Endothelial cell of umbilical vein (primary cell): Measurements from ENCODE around the gene DEFB123. TPM values are rescaled to one million over a fixed set of nuclear protein-coding genes. Genes with fewer than 3 reads are reported as not detected.

Experiments used
- BruUV-seq: library from RNA; stranded (reverse); fragments of 400-500 nt; replicated peaks from 2 replicates; lab custom pipeline; 2021; lab: Mats Ljungman, UMichigan
- CTCF ChIA-PET: fragments of 300-600, 350-600 bp; sonication (Branson Sonifier 250); formaldehyde crosslinking; loops from one replicate; lab custom pipeline; 2021; ENCODE audit warnings: antibody characterized with exemption, inconsistent platforms; lab: Charles Lee
- POLR2A ChIA-PET: fragments of 300-600, 350-600 bp; sonication (Branson Sonifier 250); formaldehyde crosslinking; loops from one replicate; lab custom pipeline; 2021; ENCODE audit warnings: antibody characterized with exemption, inconsistent platforms; lab: Charles Lee
- DNase-seq: peaks from one replicate; pipeline ENCODE4 v3.0.0-alpha.2; 2011; ENCODE audit warnings: low read depth, low spot score
- FAIRE-seq: peaks from 2 replicates; lab custom pipeline; 2011; peaks lifted over from hg19 to GRCh38; lab: Jason Lieb, UNC
- H2AFZ ChIP-seq: 2 replicates; pipeline ENCODE4 v1.6.0; 2012; ENCODE audit warnings: low read depth, low read length, control low read depth, inconsistent platforms
- H3K27ac ChIP-seq: 2 replicates; pipeline ENCODE4 v1.5.1; 2011; ENCODE audit warnings: low read depth, mild to moderate bottlenecking, control low read depth, low read length, moderate library complexity; ENCODE audit not compliant: insufficient read depth
- H3K27me3 ChIP-seq, 2 experiments: 2 replicates each; pipeline versions ENCODE4 v1.6.0 to v1.6.1; 2011; ENCODE audit warnings: low read length in 2 of 2, mixed read lengths in 1 of 2; ENCODE audit not compliant: control insufficient read depth in 2 of 2, insufficient read depth in 2 of 2
- H3K36me3 ChIP-seq, 2 experiments: 2 replicates in 1 of 2; 3 replicates in 1 of 2; pipeline ENCODE4 v1.5.1; 2011; ENCODE audit warnings: low read length in 2 of 2, mild to moderate bottlenecking in 1 of 2, moderate library complexity in 1 of 2; ENCODE audit not compliant: control insufficient read depth in 2 of 2, insufficient read depth in 2 of 2; ENCODE audit errors: extremely low read depth in 1 of 2
- H3K4me1 ChIP-seq: 3 replicates; pipeline ENCODE4 v1.5.1; 2011; ENCODE audit warnings: mild to moderate bottlenecking, low read length; ENCODE audit not compliant: control insufficient read depth, insufficient read depth; ENCODE audit errors: extremely low read depth
- H3K4me2 ChIP-seq: 2 replicates; pipeline ENCODE4 v1.6.1; 2011; ENCODE audit warnings: low read length, control low read depth, mixed read lengths; ENCODE audit not compliant: insufficient read depth
- H3K4me3 ChIP-seq, 3 experiments: fragments of 200-600 bp in 1 of 3; sonication (generic), shearing (Covaris generic) in 1 of 3; replicated peaks in 1 of 3; 2 replicates each; pipeline ENCODE4 v1.5.1; 2011 to 2016; ENCODE audit warnings: control low read depth in 3 of 3, low read length in 3 of 3, mild to moderate bottlenecking in 2 of 3, inconsistent platforms in 1 of 3, low read depth in 1 of 3, moderate library complexity in 1 of 3; ENCODE audit not compliant: insufficient read depth in 1 of 3
- H3K79me2 ChIP-seq: 2 replicates; pipeline ENCODE4 v1.6.0; 2012; ENCODE audit warnings: low read length, inconsistent platforms; ENCODE audit not compliant: control insufficient read depth, insufficient read depth
- H3K9ac ChIP-seq: replicated peaks from 2 replicates; pipeline ENCODE3; 2011; ENCODE audit warnings: low read length, control low read depth; ENCODE audit not compliant: insufficient read depth; ENCODE audit errors: extremely low read depth
- H3K9me1 ChIP-seq: replicated peaks from 3 replicates; pipeline ENCODE4 v1.6.0; 2011; ENCODE audit warnings: mild to moderate bottlenecking, low read length; ENCODE audit not compliant: control insufficient read depth, insufficient read depth; ENCODE audit errors: extremely low read depth
- H3K9me3 ChIP-seq: replicated peaks from 2 replicates; pipeline ENCODE4 v1.5.1; 2012; ENCODE audit warnings: low read length, inconsistent platforms; ENCODE audit not compliant: control insufficient read depth, insufficient read depth
- H4K20me1 ChIP-seq: replicated peaks from 2 replicates; pipeline ENCODE3; 2011; ENCODE audit warnings: mild to moderate bottlenecking, low read length; ENCODE audit not compliant: control insufficient read depth, insufficient read depth; ENCODE audit errors: extremely low read depth
- CTCF ChIP-seq, 2 donors: IDR thresholded peaks; 1 replicate in 1 of 2; 2 replicates in 1 of 2; pipeline ENCODE4 v1.5.1; 2011; ENCODE audit warnings: low read length in 2 of 2, mild to moderate bottlenecking in 2 of 2, moderate library complexity in 2 of 2, control low read depth in 1 of 2, inconsistent platforms in 1 of 2, low read depth in 1 of 2; ENCODE audit not compliant: insufficient read depth in 1 of 2; ENCODE audit errors: extremely low read depth in 1 of 2
- EZH2 ChIP-seq: IDR thresholded peaks from 2 replicates; pipeline ENCODE4 v1.6.1; 2012; ENCODE audit warnings: borderline replicate concordance, low read depth, mild to moderate bottlenecking, moderate library complexity, low read length, inconsistent platforms; ENCODE audit not compliant: severe bottlenecking
- FOS ChIP-seq: IDR thresholded peaks from 2 replicates; pipeline ENCODE4 v1.6.1; 2011; ENCODE audit warnings: mild to moderate bottlenecking, low read length, moderate library complexity, borderline replicate concordance; ENCODE audit not compliant: insufficient read depth
- GATA2 ChIP-seq: IDR thresholded peaks from 2 replicates; pipeline ENCODE4 v1.7.0; 2011; ENCODE audit warnings: low read depth, mild to moderate bottlenecking, moderate library complexity, mixed read lengths, low read length; ENCODE audit not compliant: insufficient read length, insufficient read depth
- JUN ChIP-seq: IDR thresholded peaks from 2 replicates; pipeline ENCODE4 v1.6.1; 2011; ENCODE audit warnings: borderline replicate concordance, low read depth; ENCODE audit not compliant: insufficient read length, insufficient read depth
- MAX ChIP-seq: IDR thresholded peaks from 2 replicates; pipeline ENCODE4 v1.6.1; 2011; ENCODE audit not compliant: insufficient read depth, insufficient read length
- MYC ChIP-seq: IDR thresholded peaks from one replicate; pipeline ENCODE4 v1.6.1; 2011; ENCODE audit warnings: mild to moderate bottlenecking, low read depth, low read length
- POLR2A ChIP-seq: IDR thresholded peaks from 2 replicates; pipeline ENCODE4 v1.6.1; 2012; ENCODE audit warnings: low read depth, mild to moderate bottlenecking, control low read depth, low read length
- POLR2AphosphoS5 ChIP-seq: IDR thresholded peaks from 2 replicates; pipeline ENCODE4 v1.6.1; 2012; ENCODE audit warnings: low read depth, mild to moderate bottlenecking, control low read depth, low read length, moderate library complexity; ENCODE audit not compliant: insufficient read depth
- dilution Hi-C: fragments of 300-500 bp; cut with MboI; formaldehyde crosslinking; loops from one replicate; pipeline ENCODE4 v1.15.0; 2019; ENCODE audit warnings: low sequenced_read_pairs; ENCODE audit not compliant: extremely low pct_ligation_motif_present
- intact Hi-C: fragments of 100-400 bp; cut with micrococcal nuclease; formaldehyde crosslinking; loops from one replicate; pipeline ENCODE4 v1.10.0; 2022
- polyA plus RNA-seq, 4 experiments: library from polyadenylated mRNA; depleted of rRNA in 3 of 4; stranded (reverse) in 3 of 4; unstranded in 1 of 4; fragments of >200 nt; gene quantifications; 2 replicates each; pipeline versions ENCODE4 v1.2.1 to v1.2.3, GENCODE V29; 2011 to 2012; ENCODE audit warnings: missing spikeins in 1 of 4
- total RNA-seq: library from RNA; stranded (reverse); gene quantifications from 2 replicates; pipeline ENCODE4 v1.2.3, GENCODE V29; 2021

DEFB123 gene
- total and polyA plus RNA-seq, 2 donors (not counting 3 experiments of a cell fraction or from before 2014, with no cell fraction given), result not detected

GRCh38 chr20:31414381-31414780 lies 26.1 kb upstream of the DEFB123 start:
- CTCF ChIA-PET, result interaction anchor here (3.1 kb wide), 1 partner anchor 88 kb away, joined by 43 read pairs; no protein-coding TSS in a partner anchor
- no TSS peak for BruUV-seq
- intact Hi-C loops (no loop called here), dilution Hi-C loops (no loop called here)
- POLR2A ChIA-PET, result no interaction called here
- no peak for DNase-seq
- no peak overlapping the region for H3K4me3 ChIP-seq
- no peaks in the 10 kb centered on the region for H3K27me3 ChIP-seq
- no peaks in the 10 kb centered on the region for H4K20me1 ChIP-seq
- H3K79me2 ChIP-seq, result no peaks in the 10 kb centered on the region
- H3K4me2 ChIP-seq, result no peak overlapping the region
- H3K4me1 ChIP-seq, result no peaks in the 10 kb centered on the region
- no peaks in the 10 kb centered on the region for H3K9me1 ChIP-seq
- H2AFZ ChIP-seq, result no peak overlapping the region
- no peaks in the 10 kb centered on the region for H3K36me3 ChIP-seq
- H3K9me3 ChIP-seq, result no peaks in the 10 kb centered on the region
- FAIRE-seq, result no peak
- H3K27ac ChIP-seq, result no peak overlapping the region
- TF ChIP-seq POLR2A, result no peak
- no peak for TF ChIP-seq MAX
- no peak for TF ChIP-seq CTCF (IDR thresholded peaks at IDR 0.05; ENCODE audit: extremely low read depth in 1 of 2, insufficient read depth in 1 of 2, low read depth in 1 of 2, low read length in 2 of 2)
- TF ChIP-seq EZH2, result no peak
- no peak for TF ChIP-seq MYC
- TF ChIP-seq POLR2AphosphoS5, result no peak
- no peak for TF ChIP-seq GATA2
- TF ChIP-seq JUN, result no peak
- TF ChIP-seq FOS, result no peak
- no peak overlapping the region for H3K9ac ChIP-seq
